ENCODE measurements around the gene VPREB3.
A peak's percentile ranks its signal among the peaks of the same experiment; 100 is the strongest.

The VPREB3 gene

GRCh38 chr22:23713696-23714595 lies 40.3 kb downstream of the VPREB3 start:
- Histone ChIP-seq H3K4me1 (ENCODE audit: control insufficient read depth in 1 of 2, insufficient read depth in 1 of 2, low read depth in 1 of 2, low read length in 1 of 2) (peaks cover 18 to 21% of the 10 kb centered on the region in 2 experiments), H3K4me3 (ENCODE audit: low read depth in 1 of 2, low read length in 1 of 2) (no peak overlapping the region), H3K9me3 (no peaks in the 10 kb centered on the region), H3K27ac (no peak overlapping the region), H3K36me3 (peaks cover 63% of the 10 kb centered on the region), H3K27me3 (no peaks in the 10 kb centered on the region)
- no peak for TF ChIP-seq CTCF (IDR thresholded peaks at IDR 0.05)

- Histone ChIP-seq H3K4me3 (ENCODE audit: low read depth in 1 of 2, low read length in 1 of 2) (no peak overlapping the region), H3K4me1 (ENCODE audit: control insufficient read depth in 1 of 2, insufficient read depth in 1 of 2, low read depth in 1 of 2, low read length in 1 of 2) (peaks cover 14 to 17% of the 10 kb centered on the region in 2 experiments), H3K9me3 (no peaks in the 10 kb centered on the region), H3K27ac (no peak overlapping the region), H3K27me3 (no peaks in the 10 kb centered on the region), H3K36me3 (peaks cover 79% of the 10 kb centered on the region)
- TF ChIP-seq CTCF (IDR thresholded peaks at IDR 0.05): no peak
Measured at GRCh38 chr22:23712256-23712655, 42.0 kb downstream of the VPREB3 start.

- peak overlapping the region; percentile 12 for H3K27ac ChIP-seq
- H3K9me3 ChIP-seq: no peaks in the 10 kb centered on the region
- H3K4me1 ChIP-seq (ENCODE audit: control insufficient read depth in 1 of 2, insufficient read depth in 1 of 2, low read depth in 1 of 2, low read length in 1 of 2): no peaks in the 10 kb centered on the region
- no peak overlapping the region for H3K4me3 ChIP-seq (ENCODE audit: low read depth in 1 of 2, low read length in 1 of 2)
- H3K27me3 ChIP-seq: no peaks in the 10 kb centered on the region
- no peak for TF ChIP-seq CTCF (IDR thresholded peaks at IDR 0.05)
- peaks cover 99% of the 10 kb centered on the region for H3K36me3 ChIP-seq
Measured at GRCh38 chr22:23709107-23709506, 45.1 kb downstream of the VPREB3 start.

- Histone ChIP-seq H3K27me3 (no peaks in the 10 kb centered on the region), H3K36me3 (peaks cover 97% of the 10 kb centered on the region), H3K4me1 (ENCODE audit: control insufficient read depth in 1 of 2, insufficient read depth in 1 of 2, low read depth in 1 of 2, low read length in 1 of 2) (no peaks in the 10 kb centered on the region), H3K4me3 (ENCODE audit: low read depth in 1 of 2, low read length in 1 of 2) (no peak overlapping the region), H3K9me3 (no peaks in the 10 kb centered on the region), H3K27ac (no peak overlapping the region)
- no peak for TF ChIP-seq CTCF (IDR thresholded peaks at IDR 0.05)
Measured at GRCh38 chr22:23708270-23708669, 46.0 kb downstream of the VPREB3 start.

GRCh38 chr22:23705358-23705757 lies 48.9 kb downstream of the VPREB3 start:
- Histone ChIP-seq H3K27me3 (no peaks in the 10 kb centered on the region), H3K27ac (no peak overlapping the region), H3K4me3 (ENCODE audit: low read depth in 1 of 2, low read length in 1 of 2) (no peak overlapping the region), H3K9me3 (no peaks in the 10 kb centered on the region), H3K36me3 (peaks cover 85% of the 10 kb centered on the region), H3K4me1 (ENCODE audit: control insufficient read depth in 1 of 2, insufficient read depth in 1 of 2, low read depth in 1 of 2, low read length in 1 of 2) (no peaks in the 10 kb centered on the region)
- no peak for TF ChIP-seq CTCF (IDR thresholded peaks at IDR 0.05)

Measured in neutrophil (primary cell).